Peyer's patch (tissue), 4 donors: ENCODE data around the gene STAM. TPM values are rescaled to one million over a fixed set of nuclear protein-coding genes. Genes with fewer than 3 reads are reported as not detected.

ENCODE experiments used
- DNase-seq, 3 donors: peaks; one replicate each; pipeline ENCODE4 v3.0.0-alpha.2; 2017 to 2019
- H3K27ac ChIP-seq, 4 donors: fragments of 200-600 bp; sonication (generic); one replicate each; pipeline ENCODE4 v1.5.1; 2016 to 2019
- H3K27me3 ChIP-seq, 2 donors: fragments of 200-600 bp; sonication (generic); one replicate each; pipeline ENCODE4 v1.5.1; 2019
- H3K36me3 ChIP-seq, 3 donors: fragments of 200-600 bp; sonication (generic); one replicate each; pipeline ENCODE4 v1.5.1; 2016 to 2019
- H3K4me1 ChIP-seq, 4 donors: fragments of 200-600 bp; sonication (generic); one replicate each; pipeline ENCODE4 v1.5.1; 2016 to 2019
- H3K4me3 ChIP-seq, 4 donors: fragments of 200-600 bp; sonication (generic); 1 replicate in 3 of 4; 2 replicates in 1 of 4; pipeline ENCODE4 v1.5.1; 2016 to 2019; ENCODE audit warnings: mild to moderate bottlenecking in 1 of 4
- H3K9me3 ChIP-seq, 4 donors: fragments of 200-600 bp; sonication (generic); one replicate each; pipeline ENCODE4 v1.5.1; 2016 to 2019; ENCODE audit warnings: mild to moderate bottlenecking in 1 of 4
- CTCF ChIP-seq, 6 experiments: fragments of 450-650 bp in 4 of 6; fragments of 200-600 bp in 2 of 6; sonication (generic) in 1 of 6; IDR thresholded peaks; one replicate each; pipeline ENCODE4 v1.5.1; 2017 to 2019; ENCODE audit warnings: antibody characterized with exemption in 6 of 6, mild to moderate bottlenecking in 3 of 6, moderate library complexity in 1 of 6
- POLR2A ChIP-seq, 2 donors: fragments of 450-650 bp; IDR thresholded peaks; one replicate each; pipeline ENCODE4 v1.5.1; 2017; ENCODE audit warnings: antibody characterized with exemption in 2 of 2, mild to moderate bottlenecking in 2 of 2, moderate library complexity in 2 of 2
- total RNA-seq, 4 donors: library from RNA; depleted of rRNA; stranded (reverse); fragments of >200 nt; gene quantifications; one replicate each; pipeline ENCODE4 v1.1.0, GENCODE V29; 2016

STAM gene
- total RNA-seq, 4 donors from 2014 or later = 7.9 to 28.1 (median 16.2) TPM

GRCh38 chr10:17661510-17661909, 17.6 kb downstream of the STAM start:
- TF ChIP-seq POLR2A (IDR thresholded peaks at IDR 0.05) = no peak
- no peak for TF ChIP-seq CTCF (IDR thresholded peaks at IDR 0.05)

GRCh38 chr10:17662193-17663138, 18.5 kb downstream of the STAM start:
- H3K27ac ChIP-seq = no peak overlapping the region
- H3K4me1 ChIP-seq = no peaks in the 10 kb centered on the region

More at GRCh38 chr10:17661510-17661909, 17.6 kb downstream of the STAM start:
- DNase-seq = no peak
- Histone ChIP-seq H3K27ac (no peak overlapping the region), H3K36me3 (peaks cover 0 to 10% (median 0%) of the 10 kb centered on the region in 3 donors), H3K9me3 (no peaks in the 10 kb centered on the region), H3K4me3 (no peak overlapping the region), H3K4me1 (peaks cover 0 to 6% (median 0%) of the 10 kb centered on the region in 4 donors), H3K27me3 (no peaks in the 10 kb centered on the region)

GRCh38 chr10:17663450-17663849, 19.5 kb downstream of the STAM start:
- H3K4me3 ChIP-seq = no peak overlapping the region
- no peak overlapping the region for H3K27ac ChIP-seq
- H3K4me1 ChIP-seq = no peaks in the 10 kb centered on the region
- H3K36me3 ChIP-seq = peaks cover 0 to 10% (median 0%) of the 10 kb centered on the region in 3 donors
- DNase-seq = no peak
- no peaks in the 10 kb centered on the region for H3K9me3 ChIP-seq
- no peak for TF ChIP-seq CTCF (IDR thresholded peaks at IDR 0.05)
- no peak for TF ChIP-seq POLR2A (IDR thresholded peaks at IDR 0.05)
- H3K27me3 ChIP-seq = no peaks in the 10 kb centered on the region

More at GRCh38 chr10:17662193-17663138, 18.5 kb downstream of the STAM start:
- no peak overlapping the region for H3K4me3 ChIP-seq
- DNase-seq = no peak
- H3K9me3 ChIP-seq = no peaks in the 10 kb centered on the region
- H3K36me3 ChIP-seq = peaks cover 0 to 10% (median 0%) of the 10 kb centered on the region in 3 donors
- no peak for TF ChIP-seq CTCF (IDR thresholded peaks at IDR 0.05)
- no peak for TF ChIP-seq POLR2A (IDR thresholded peaks at IDR 0.05)
- H3K27me3 ChIP-seq = no peaks in the 10 kb centered on the region

GRCh38 chr10:17665747-17666146, 21.8 kb downstream of the STAM start:
- Histone ChIP-seq H3K4me1 (no peaks in the 10 kb centered on the region), H3K9me3 (no peaks in the 10 kb centered on the region), H3K27ac (peak overlapping the region in 3 of 4 donors; percentile 1 to 43 (median 11)), H3K27me3 (no peaks in the 10 kb centered on the region), H3K36me3 (peaks cover 0 to 7% (median 0%) of the 10 kb centered on the region in 3 donors), H3K4me3 (no peak overlapping the region)
- no peak for DNase-seq
- TF ChIP-seq POLR2A (IDR thresholded peaks at IDR 0.05) (no peak), CTCF (IDR thresholded peaks at IDR 0.05) (no peak)

- Histone ChIP-seq H3K4me1 (no peaks in the 10 kb centered on the region), H3K36me3 (no peaks in the 10 kb centered on the region), H3K4me3 (no peak overlapping the region), H3K27ac (no peak overlapping the region), H3K27me3 (no peaks in the 10 kb centered on the region), H3K9me3 (no peaks in the 10 kb centered on the region)
- TF ChIP-seq POLR2A (IDR thresholded peaks at IDR 0.05) = no peak
- no peak for TF ChIP-seq CTCF (IDR thresholded peaks at IDR 0.05)
- DNase-seq = no peak
Measured at GRCh38 chr10:17668435-17669184, 24.7 kb downstream of the STAM start.
